HuH-7 (cell line): Measurements from ENCODE around the gene GPN2.

ENCODE experiments used
- DNase-seq: peaks from one replicate; pipeline ENCODE4 v3.0.0; 2011; ENCODE audit warnings: low spot score

The GPN2 gene

GRCh38 chr1:26831546-26832248 is 58.4 kb downstream of the GPN2 start:
- DNase-seq = peak; percentile 72

- no peak for DNase-seq
Observed at GRCh38 chr1:26831059-26831458, 59.0 kb downstream of the GPN2 start.

GRCh38 chr1:26829184-26829911 is 60.7 kb downstream of the GPN2 start:
- no peak for DNase-seq

- DNase-seq = no peak
Observed at GRCh38 chr1:26828411-26828991, 61.6 kb downstream of the GPN2 start.

GRCh38 chr1:26827663-26828062 is 62.4 kb downstream of the GPN2 start:
- DNase-seq = no peak

- no peak for DNase-seq
Observed at GRCh38 chr1:26827106-26827604, 62.9 kb downstream of the GPN2 start.

GRCh38 chr1:26826261-26827105 is 63.6 kb downstream of the GPN2 start, which contains the start of gene ZDHHC18:
ZDHHC18 (plus strand) TSS chr1:26826688; CDS start chr1:26826805, 117 bp downstream.
- DNase-seq = peak; percentile 80
